HG02588 (cell line): Measurements from ENCODE around the gene N4BP2L2.
A peak's percentile ranks its signal among the peaks of the same experiment; 100 is the strongest.

ENCODE experiments used
- ATAC-seq: cut with Tn5 transposase; IDR thresholded peaks from one replicate; pipeline ENCODE4 v1.9.1; 2021; ENCODE audit warnings: mild to moderate bottlenecking, moderate library complexity; ENCODE audit not compliant: unreplicated experiment

N4BP2L2 gene

GRCh38 chr13:32535115-32535514, 3.5 kb downstream of the N4BP2L2 start:
- no peak for ATAC-seq

GRCh38 chr13:32530841-32531253, 7.7 kb downstream of the N4BP2L2 start:
- peak; percentile 81 for ATAC-seq

DNA sequence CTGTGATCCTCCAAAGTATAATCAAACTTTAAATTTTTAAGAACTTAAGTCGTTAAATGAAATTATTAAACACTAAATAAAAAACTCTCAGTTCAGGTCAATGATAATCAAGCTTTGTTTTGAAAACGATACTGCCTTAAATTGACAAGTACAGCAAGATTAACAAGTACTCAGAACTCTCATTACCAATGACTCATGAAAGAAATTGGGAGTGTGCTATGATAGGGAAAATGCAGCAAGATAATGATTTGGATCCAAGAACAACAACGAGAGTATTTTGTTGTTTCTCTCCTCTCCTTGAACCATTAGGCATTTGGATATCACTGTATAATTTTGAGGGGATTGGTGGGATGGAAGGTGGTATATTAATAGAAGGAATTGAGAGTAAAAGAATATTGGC, 10.2 kb downstream of the N4BP2L2 start:
- ATAC-seq, result no peak

GRCh38 chr13:32527151-32527550, 11.4 kb downstream of the N4BP2L2 start:
- no peak for ATAC-seq

DNA sequence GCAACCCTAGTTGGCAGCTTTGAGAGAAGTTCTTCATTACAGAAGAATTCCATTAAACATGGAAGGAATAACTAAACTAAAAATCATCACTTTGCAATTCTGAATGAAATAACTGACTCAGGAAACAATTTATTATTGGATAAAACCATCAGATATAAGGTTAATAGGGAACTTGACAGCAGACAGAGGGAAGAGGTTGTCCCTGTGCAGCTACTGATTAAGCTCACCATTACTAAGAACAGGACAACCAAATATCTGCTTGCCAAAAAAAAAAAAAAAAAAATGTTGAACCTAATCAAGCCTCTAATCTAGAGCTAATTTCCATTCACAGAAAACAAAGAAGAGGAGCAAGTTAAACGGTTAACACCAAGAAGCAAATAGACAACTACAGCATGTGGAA, 12.8 kb downstream of the N4BP2L2 start:
- no peak for ATAC-seq

GRCh38 chr13:32515246-32515645, 23.3 kb downstream of the N4BP2L2 start:
- no peak for ATAC-seq

DNA sequence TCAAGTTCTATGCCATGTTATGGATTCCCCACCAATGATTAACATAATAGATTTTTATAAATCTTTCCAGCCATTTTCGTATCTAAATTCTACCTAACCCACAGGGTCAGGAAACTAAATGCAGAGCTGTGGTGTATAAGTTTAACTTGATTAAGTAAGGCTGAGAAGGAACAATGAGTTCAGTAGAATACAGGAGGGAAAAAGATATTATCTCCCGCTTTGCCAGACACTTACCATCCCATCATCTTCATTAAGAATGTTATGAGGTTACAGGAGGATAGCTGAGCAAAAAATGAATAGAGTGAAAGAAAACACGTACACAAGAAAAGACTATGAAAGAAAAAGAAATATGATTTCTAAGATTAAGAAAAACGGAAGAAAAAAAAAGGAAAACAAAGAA, 27.1 kb downstream of the N4BP2L2 start:
- ATAC-seq, result no peak

GRCh38 chr13:32504876-32505275, 33.7 kb downstream of the N4BP2L2 start:
- ATAC-seq, result no peak

- ATAC-seq, result no peak
These were observed 34.3 kb downstream of the N4BP2L2 start for GRCh38 chr13:32504263-32504662.

DNA sequence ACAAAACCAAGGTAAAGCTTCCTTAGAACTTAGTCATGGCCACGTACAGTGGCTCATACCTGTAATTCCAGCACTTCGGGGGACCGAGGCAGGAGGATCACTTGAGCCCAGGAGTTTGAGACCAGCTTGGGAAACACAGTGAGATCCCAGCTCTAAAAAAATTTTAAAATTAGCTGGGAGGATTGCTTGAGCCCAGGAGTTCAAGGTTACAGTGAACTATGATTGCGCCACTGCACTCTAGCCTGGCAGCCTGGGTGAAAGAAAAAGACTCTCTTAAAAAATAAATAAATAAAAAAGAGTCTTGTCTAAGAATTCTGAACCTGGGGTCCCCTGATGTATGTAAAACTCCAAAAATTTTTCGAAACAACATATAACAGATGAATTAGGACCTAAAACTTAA, 34.9 kb downstream of the N4BP2L2 start:
- no peak for ATAC-seq

GRCh38 chr13:32501064-32501463, 37.5 kb downstream of the N4BP2L2 start:
- no peak for ATAC-seq

DNA sequence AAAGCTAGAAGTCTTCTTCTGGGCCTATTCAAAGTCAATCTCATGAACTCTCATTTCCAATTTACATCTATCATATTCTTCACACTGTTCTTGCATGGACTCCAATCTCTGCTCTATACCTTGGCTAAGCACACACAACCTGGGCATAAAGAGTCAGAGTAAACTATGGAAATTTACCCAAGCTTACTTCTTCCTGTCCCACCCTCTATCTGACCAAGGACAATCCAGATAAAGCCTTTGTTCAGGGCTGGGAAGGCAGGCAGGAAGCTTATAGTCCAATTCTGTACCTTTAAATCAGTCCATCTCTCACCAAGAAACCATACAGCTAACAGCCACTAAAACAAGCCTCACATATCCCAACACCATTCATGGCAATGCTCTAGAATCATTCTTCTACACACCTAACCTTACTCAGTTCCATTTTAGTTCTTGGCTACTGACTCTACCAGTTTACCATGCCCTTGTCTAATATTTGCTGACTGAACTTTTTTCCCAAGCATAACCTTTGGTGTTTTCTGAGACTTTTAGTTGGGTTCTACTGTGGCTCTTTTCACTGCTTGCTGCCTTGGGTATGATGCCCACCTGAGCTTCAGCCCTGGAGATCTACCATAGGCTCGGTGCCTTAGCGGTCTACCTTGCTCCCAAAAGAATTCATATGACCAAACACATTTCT, 38.9 kb downstream of the N4BP2L2 start:
- ATAC-seq, result no peak

DNA sequence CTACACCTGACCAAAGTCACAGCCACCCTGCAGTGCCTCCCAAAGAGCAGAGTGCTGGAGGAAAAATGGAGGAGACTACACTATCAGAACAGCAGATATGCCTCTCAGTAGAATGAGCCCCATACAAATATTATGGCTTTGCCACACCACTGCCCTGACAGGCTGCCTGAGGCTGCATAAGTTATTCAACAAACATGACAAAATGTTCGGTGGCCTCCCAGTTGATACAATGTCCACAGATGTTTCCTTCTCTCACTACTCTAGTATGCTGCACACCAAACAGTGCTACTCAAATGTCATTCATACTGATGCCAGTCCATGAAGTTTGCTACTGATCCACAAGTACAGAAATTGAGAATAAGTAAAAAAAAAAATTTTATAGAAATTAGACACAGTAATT, 41.0 kb downstream of the N4BP2L2 start:
- ATAC-seq, result no peak

- no peak for ATAC-seq
These were observed 41.9 kb downstream of the N4BP2L2 start for GRCh38 chr13:32496599-32497160.

DNA sequence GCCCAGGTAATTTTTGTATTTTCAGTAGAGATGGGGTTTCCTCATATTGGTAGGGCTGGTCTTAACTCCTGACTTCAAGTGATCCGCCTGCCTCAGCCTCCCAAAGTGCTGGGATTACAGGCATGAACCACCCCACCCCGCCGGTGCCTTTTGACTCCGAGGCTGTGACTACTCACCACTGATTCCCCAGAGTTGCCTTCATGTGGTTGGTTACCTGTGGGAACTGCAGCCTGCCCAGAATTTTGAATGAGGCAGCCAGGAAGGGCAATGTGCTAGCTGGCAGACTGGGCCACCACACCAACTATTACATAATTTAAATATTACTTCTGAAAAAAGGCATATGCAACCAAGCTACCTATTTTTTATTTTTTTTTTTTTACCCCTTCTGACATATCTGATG, 42.8 kb downstream of the N4BP2L2 start:
- no peak for ATAC-seq

DNA sequence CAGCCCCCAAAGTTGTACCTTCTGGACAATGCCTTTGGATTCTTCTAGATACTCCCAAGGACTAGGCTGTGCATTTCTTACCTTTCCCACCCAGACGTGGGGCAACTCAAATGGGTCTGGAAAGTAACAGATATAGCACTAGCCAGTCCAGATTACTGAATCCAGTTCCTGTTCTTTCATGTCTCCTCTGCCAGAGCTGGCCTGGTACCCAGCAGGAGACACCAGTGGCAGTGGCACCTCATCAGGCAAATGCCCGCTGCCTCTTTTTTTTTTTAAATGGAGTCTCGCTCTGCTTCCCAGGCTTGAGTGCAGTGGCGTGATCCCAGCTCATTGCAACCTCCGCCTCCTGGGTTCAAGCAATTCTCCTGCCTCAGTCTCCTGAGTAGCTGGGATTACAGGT, 43.2 kb downstream of the N4BP2L2 start:
- ATAC-seq, result no peak

- ATAC-seq, result no peak
These were observed 47.6 kb downstream of the N4BP2L2 start for GRCh38 chr13:32491028-32491427.

GRCh38 chr13:32476892-32477291, 61.7 kb downstream of the N4BP2L2 start:
- ATAC-seq, result no peak

- ATAC-seq, result no peak
These were observed 62.4 kb downstream of the N4BP2L2 start for GRCh38 chr13:32476021-32476731.

GRCh38 chr13:32474999-32475792, 63.4 kb downstream of the N4BP2L2 start:
- no peak for ATAC-seq

DNA sequence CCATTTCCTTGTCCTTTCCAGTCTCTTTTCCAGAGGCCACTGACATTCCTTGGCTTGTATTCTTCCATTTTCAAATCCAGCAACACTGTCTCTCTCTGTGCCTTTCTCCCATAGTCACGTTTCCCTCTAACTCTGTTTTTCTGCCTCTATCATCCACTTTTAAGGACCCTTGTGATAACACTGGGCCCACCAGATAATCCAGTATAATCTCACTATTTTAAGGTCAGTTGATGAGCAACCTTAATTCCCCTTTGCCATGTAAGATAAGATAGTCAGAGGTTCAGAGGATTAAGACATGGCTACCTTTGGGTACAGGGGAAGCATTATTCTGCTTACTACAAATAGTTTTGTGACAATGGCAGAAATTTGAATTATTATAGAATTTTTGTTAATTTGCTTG, 64.9 kb downstream of the N4BP2L2 start:
- ATAC-seq, result no peak
